KMS-11 (cell line): ENCODE data around the gene EXOC4.

Experiments
- H2AFZ ChIP-seq: fragments of 200-600 bp; sonication (generic); 2 replicates; pipeline ENCODE4 v1.6.1; 2016; ENCODE audit warnings: antibody characterized with exemption, mixed run types, low read depth
- H3K27ac ChIP-seq: fragments of 200-600 bp; sonication (generic); 2 replicates; pipeline ENCODE4 v1.6.1; 2016; ENCODE audit warnings: mild to moderate bottlenecking, mixed run types
- H3K27me3 ChIP-seq: fragments of 200-600 bp; sonication (generic); 2 replicates; pipeline ENCODE4 v1.6.1; 2017; ENCODE audit warnings: mild to moderate bottlenecking, low read depth, mixed run types, moderate library complexity; ENCODE audit not compliant: insufficient read depth
- H3K36me3 ChIP-seq: fragments of 200-600 bp; sonication (generic); 2 replicates; pipeline ENCODE4 v1.6.1; 2017; ENCODE audit warnings: mild to moderate bottlenecking, mixed run types; ENCODE audit not compliant: insufficient read depth
- H3K4me1 ChIP-seq: fragments of 200-600 bp; sonication (generic); 2 replicates; pipeline ENCODE4 v1.6.1; 2016; ENCODE audit warnings: mild to moderate bottlenecking, low read depth, mixed run types; ENCODE audit not compliant: poor library complexity, severe bottlenecking
- H3K4me2 ChIP-seq: fragments of 200-600 bp; sonication (generic); 2 replicates; pipeline ENCODE4 v1.7.0; 2016; ENCODE audit warnings: mild to moderate bottlenecking, mixed run types
- H3K4me3 ChIP-seq: fragments of 200-600 bp; sonication (generic); IDR thresholded peaks from 2 replicates; pipeline ENCODE4 v1.6.1; 2017; ENCODE audit warnings: low read depth, low read length, mixed read lengths; ENCODE audit not compliant: insufficient read depth
- H3K79me2 ChIP-seq: fragments of 200-600 bp; sonication (generic); 2 replicates; pipeline ENCODE4 v1.6.1; 2016; ENCODE audit warnings: low read depth, mixed run types; ENCODE audit not compliant: insufficient read depth
- H3K9ac ChIP-seq: fragments of 200-600 bp; sonication (generic); 2 replicates; pipeline ENCODE4 v1.6.1; 2016; ENCODE audit warnings: mild to moderate bottlenecking, mixed run types
- H4K20me1 ChIP-seq: fragments of 200-600 bp; sonication (generic); 2 replicates; pipeline ENCODE4 v1.6.1; 2016; ENCODE audit warnings: mild to moderate bottlenecking, mixed run types; ENCODE audit not compliant: insufficient read depth
- CTCF ChIP-seq: fragments of 200-600 bp; sonication (generic); conservative IDR thresholded peaks from 2 replicates; pipeline ENCODE4 v1.6.1; 2017; ENCODE audit warnings: low read depth, mild to moderate bottlenecking, antibody characterized with exemption, low read length, moderate library complexity, mixed read lengths

EXOC4 gene

GRCh38 chr7:133821171-133821570, 568.3 kb downstream of the EXOC4 start:
- no peaks in the 10 kb centered on the region for H3K79me2 ChIP-seq
- no peak overlapping the region for H3K4me3 ChIP-seq
- no peaks in the 10 kb centered on the region for H3K36me3 ChIP-seq
- H3K27ac ChIP-seq, result no peak overlapping the region
- no peak overlapping the region for H2AFZ ChIP-seq
- H3K9ac ChIP-seq, result no peak overlapping the region
- H4K20me1 ChIP-seq, result no peaks in the 10 kb centered on the region
- no peak for TF ChIP-seq CTCF
- no peaks in the 10 kb centered on the region for H3K27me3 ChIP-seq
- no peak overlapping the region for H3K4me2 ChIP-seq
- H3K4me1 ChIP-seq, result no peaks in the 10 kb centered on the region

GRCh38 chr7:133822001-133822641, 569.2 kb downstream of the EXOC4 start:
- no peaks in the 10 kb centered on the region for H3K36me3 ChIP-seq
- no peak overlapping the region for H3K4me3 ChIP-seq
- no peaks in the 10 kb centered on the region for H3K4me1 ChIP-seq
- no peak overlapping the region for H2AFZ ChIP-seq
- H3K27ac ChIP-seq, result no peak overlapping the region
- no peaks in the 10 kb centered on the region for H3K79me2 ChIP-seq
- no peak overlapping the region for H3K9ac ChIP-seq
- no peak for TF ChIP-seq CTCF
- no peaks in the 10 kb centered on the region for H3K27me3 ChIP-seq
- no peak overlapping the region for H3K4me2 ChIP-seq
- no peaks in the 10 kb centered on the region for H4K20me1 ChIP-seq

GRCh38 chr7:133822868-133823552, 570.1 kb downstream of the EXOC4 start:
- Histone ChIP-seq H3K4me2 (no peak overlapping the region), H3K36me3 (no peaks in the 10 kb centered on the region), H3K79me2 (no peaks in the 10 kb centered on the region), H3K9ac (no peak overlapping the region), H3K4me3 (no peak overlapping the region), H3K4me1 (no peaks in the 10 kb centered on the region), H2AFZ (no peak overlapping the region), H3K27ac (no peak overlapping the region), H3K27me3 (no peaks in the 10 kb centered on the region), H4K20me1 (no peaks in the 10 kb centered on the region)
- no peak for TF ChIP-seq CTCF

- H2AFZ ChIP-seq, result no peak overlapping the region
- no peaks in the 10 kb centered on the region for H4K20me1 ChIP-seq
- no peak overlapping the region for H3K9ac ChIP-seq
- no peak overlapping the region for H3K27ac ChIP-seq
- no peaks in the 10 kb centered on the region for H3K79me2 ChIP-seq
- H3K27me3 ChIP-seq, result no peaks in the 10 kb centered on the region
- H3K4me2 ChIP-seq, result no peak overlapping the region
- no peak for TF ChIP-seq CTCF
- no peaks in the 10 kb centered on the region for H3K36me3 ChIP-seq
- H3K4me3 ChIP-seq, result no peak overlapping the region
- H3K4me1 ChIP-seq, result no peaks in the 10 kb centered on the region
Observed at GRCh38 chr7:133824132-133824531, 571.3 kb downstream of the EXOC4 start.
